Karpas-422 (cell line): Measurements from ENCODE around the gene ACSF3. TPM values are rescaled to one million over a fixed set of nuclear protein-coding genes. Genes with fewer than 3 reads are reported as not detected.

Source experiments
- total RNA-seq: library from RNA; depleted of rRNA; stranded (reverse); fragments of >200 nt; shearing (Covaris generic); gene quantifications from 2 replicates; pipeline ENCODE4 v1.2.3, GENCODE V29; 2014; ENCODE audit warnings: low replicate concordance; rRNA removed

ACSF3 gene
- total RNA-seq, 1 experiment from 2014 or later = 30.4 TPM

Other genes starting within 250 kb of the ACSF3 start
- 18.1 and 26.8 TPM in 2 replicates for gene GALNS, start 236.9 kb upstream of the ACSF3 start, total RNA-seq
- 58.0 and 84.6 TPM in 2 replicates for gene TRAPPC2L, start 236.7 kb upstream of the ACSF3 start, total RNA-seq
- gene PABPN1L, start 227.2 kb upstream of the ACSF3 start, total RNA-seq = not detected in 2 replicates
- not detected in 2 replicates for gene CBFA2T3, start 116.6 kb upstream of the ACSF3 start, total RNA-seq
- 0.11 TPM in 1 of 2 replicates, not detected in the other for gene CDH15, start 77.9 kb downstream of the ACSF3 start, total RNA-seq
- gene SLC22A31, start 106.7 kb downstream of the ACSF3 start, total RNA-seq = not detected in 2 replicates
- gene ZNF778, start 123.9 kb downstream of the ACSF3 start, total RNA-seq = 2.7 and 2.8 TPM in 2 replicates